Measurements from ENCODE around the gene STON2. TPM values are rescaled to one million over a fixed set of nuclear protein-coding genes. Genes with fewer than 3 reads are reported as not detected.

STON2 gene
- total and polyA plus RNA-seq, 2 of the 13 experiments (the other 11 are each of a cell fraction or from before 2014, with no cell fraction given) = 2.1 to 11.0 TPM

- TF ChIP-seq ELK4 (CRISPR knock-in tag; IDR thresholded peaks at IDR 0.05; ENCODE audit: borderline replicate concordance) = no peak
- TF ChIP-seq RFXAP (CRISPR knock-in tag; IDR thresholded peaks at IDR 0.05; ENCODE audit: borderline replicate concordance) = peak; percentile 66; the same call in 1 of the 2 replicates
- TF ChIP-seq ZNF776 (CRISPR knock-in tag; IDR thresholded peaks at IDR 0.05) = no peak
- TF ChIP-seq ZNF512 (CRISPR knock-in tag; IDR thresholded peaks at IDR 0.05) = no peak
- TF ChIP-seq FOXM1 (CRISPR knock-in tag; IDR thresholded peaks at IDR 0.05) = no peak
- peak; percentile 76; the same call in 1 of the 2 replicates for TF ChIP-seq ZNF280D (CRISPR knock-in tag; IDR thresholded peaks at IDR 0.05)
- no peak for TF ChIP-seq ZFP37 (CRISPR knock-in tag; IDR thresholded peaks at IDR 0.05; ENCODE audit: borderline replicate concordance)
- TF ChIP-seq ZNF615 (CRISPR knock-in tag; IDR thresholded peaks at IDR 0.05; ENCODE audit: borderline replicate concordance) = no peak
- TF ChIP-seq SKI (IDR thresholded peaks at IDR 0.05; ENCODE audit: partially characterized antibody) = peak; percentile 40
- peak; percentile 68 for TF ChIP-seq ZBTB7B (CRISPR knock-in tag; IDR thresholded peaks at IDR 0.05)
- no peak for TF ChIP-seq JDP2 (CRISPR knock-in tag; IDR thresholded peaks at IDR 0.05; ENCODE audit: borderline replicate concordance)
- TF ChIP-seq ZNF784 (CRISPR knock-in tag; IDR thresholded peaks at IDR 0.05; ENCODE audit: borderline replicate concordance) = 0 out of 2 replicates have a peak, but pooled peaks have one; percentile 38
- peak; percentile 25; the same call in 1 of the 2 replicates for TF ChIP-seq HBP1 (CRISPR knock-in tag; IDR thresholded peaks at IDR 0.05; ENCODE audit: low read depth)
- peak; percentile 49; the same call in 1 of the 2 replicates for TF ChIP-seq ZFP91 (CRISPR knock-in tag; IDR thresholded peaks at IDR 0.05; ENCODE audit: borderline replicate concordance)
- TF ChIP-seq ZNF260 (CRISPR knock-in tag; IDR thresholded peaks at IDR 0.05; ENCODE audit: borderline replicate concordance, low read depth) = no peak
- TF ChIP-seq RORA (CRISPR knock-in tag; IDR thresholded peaks at IDR 0.05) = no peak
- TF ChIP-seq ZNF431 (CRISPR knock-in tag; IDR thresholded peaks at IDR 0.05; ENCODE audit: borderline replicate concordance, low read depth) = no peak
- peak; percentile 45 for TF ChIP-seq GABPB1 (CRISPR knock-in tag; IDR thresholded peaks at IDR 0.05)
- peak; percentile 73; the same call in 1 of the 2 replicates for TF ChIP-seq ZFP82 (CRISPR knock-in tag; IDR thresholded peaks at IDR 0.05; ENCODE audit: borderline replicate concordance)
Observed at GRCh38 chr14:81219210-81219758, 180.8 kb downstream of the STON2 start (continued).
